ENCODE measurements around the gene CACNA1D.

GRCh38 chr3:53688989-53689388 lies 194.6 kb downstream of the CACNA1D start:
- TF ChIP-seq, protein P1, sequence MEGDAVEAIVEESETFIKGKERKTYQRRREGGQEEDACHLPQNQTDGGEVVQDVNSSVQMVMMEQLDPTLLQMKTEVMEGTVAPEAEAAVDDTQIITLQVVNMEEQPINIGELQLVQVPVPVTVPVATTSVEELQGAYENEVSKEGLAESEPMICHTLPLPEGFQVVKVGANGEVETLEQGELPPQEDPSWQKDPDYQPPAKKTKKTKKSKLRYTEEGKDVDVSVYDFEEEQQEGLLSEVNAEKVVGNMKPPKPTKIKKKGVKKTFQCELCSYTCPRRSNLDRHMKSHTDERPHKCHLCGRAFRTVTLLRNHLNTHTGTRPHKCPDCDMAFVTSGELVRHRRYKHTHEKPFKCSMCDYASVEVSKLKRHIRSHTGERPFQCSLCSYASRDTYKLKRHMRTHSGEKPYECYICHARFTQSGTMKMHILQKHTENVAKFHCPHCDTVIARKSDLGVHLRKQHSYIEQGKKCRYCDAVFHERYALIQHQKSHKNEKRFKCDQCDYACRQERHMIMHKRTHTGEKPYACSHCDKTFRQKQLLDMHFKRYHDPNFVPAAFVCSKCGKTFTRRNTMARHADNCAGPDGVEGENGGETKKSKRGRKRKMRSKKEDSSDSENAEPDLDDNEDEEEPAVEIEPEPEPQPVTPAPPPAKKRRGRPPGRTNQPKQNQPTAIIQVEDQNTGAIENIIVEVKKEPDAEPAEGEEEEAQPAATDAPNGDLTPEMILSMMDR (IDR thresholded peaks at IDR 0.05) = no peak
- TF ChIP-seq POLR2A (IDR thresholded peaks at IDR 0.05) = no peak

All from body of pancreas (tissue), 4 donors.